Endothelial cell of umbilical vein (primary cell): ENCODE results near the gene HCFC1. TPM values are rescaled to one million over a fixed set of nuclear protein-coding genes. Genes with fewer than 3 reads are reported as not detected.

Experiments used
- BruUV-seq: library from RNA; stranded (reverse); fragments of 400-500 nt; replicated peaks from 2 replicates; lab custom pipeline; 2021; lab: Mats Ljungman, UMichigan
- CTCF ChIA-PET: fragments of 300-600, 350-600 bp; sonication (Branson Sonifier 250); formaldehyde crosslinking; loops from one replicate; lab custom pipeline; 2021; ENCODE audit warnings: antibody characterized with exemption, inconsistent platforms; lab: Charles Lee
- POLR2A ChIA-PET: fragments of 300-600, 350-600 bp; sonication (Branson Sonifier 250); formaldehyde crosslinking; loops from one replicate; lab custom pipeline; 2021; ENCODE audit warnings: antibody characterized with exemption, inconsistent platforms; lab: Charles Lee
- DNase-seq: peaks from one replicate; pipeline ENCODE4 v3.0.0-alpha.2; 2011; ENCODE audit warnings: low read depth, low spot score
- FAIRE-seq: peaks from 2 replicates; lab custom pipeline; 2011; peaks lifted over from hg19 to GRCh38; lab: Jason Lieb, UNC
- H2AFZ ChIP-seq: 2 replicates; pipeline ENCODE4 v1.6.0; 2012; ENCODE audit warnings: low read depth, low read length, control low read depth, inconsistent platforms
- H3K27ac ChIP-seq: 2 replicates; pipeline ENCODE4 v1.5.1; 2011; ENCODE audit warnings: low read depth, mild to moderate bottlenecking, control low read depth, low read length, moderate library complexity; ENCODE audit not compliant: insufficient read depth
- H3K27me3 ChIP-seq, 2 experiments: 2 replicates each; pipeline versions ENCODE4 v1.6.0 to v1.6.1; 2011; ENCODE audit warnings: low read length in 2 of 2, mixed read lengths in 1 of 2; ENCODE audit not compliant: control insufficient read depth in 2 of 2, insufficient read depth in 2 of 2
- H3K36me3 ChIP-seq, 2 experiments: 2 replicates in 1 of 2; 3 replicates in 1 of 2; pipeline ENCODE4 v1.5.1; 2011; ENCODE audit warnings: low read length in 2 of 2, mild to moderate bottlenecking in 1 of 2, moderate library complexity in 1 of 2; ENCODE audit not compliant: control insufficient read depth in 2 of 2, insufficient read depth in 2 of 2; ENCODE audit errors: extremely low read depth in 1 of 2
- H3K4me1 ChIP-seq: 3 replicates; pipeline ENCODE4 v1.5.1; 2011; ENCODE audit warnings: mild to moderate bottlenecking, low read length; ENCODE audit not compliant: control insufficient read depth, insufficient read depth; ENCODE audit errors: extremely low read depth
- H3K4me2 ChIP-seq: 2 replicates; pipeline ENCODE4 v1.6.1; 2011; ENCODE audit warnings: low read length, control low read depth, mixed read lengths; ENCODE audit not compliant: insufficient read depth
- H3K4me3 ChIP-seq, 3 experiments: fragments of 200-600 bp in 1 of 3; sonication (generic), shearing (Covaris generic) in 1 of 3; replicated peaks in 1 of 3; 2 replicates each; pipeline ENCODE4 v1.5.1; 2011 to 2016; ENCODE audit warnings: control low read depth in 3 of 3, low read length in 3 of 3, mild to moderate bottlenecking in 2 of 3, inconsistent platforms in 1 of 3, low read depth in 1 of 3, moderate library complexity in 1 of 3; ENCODE audit not compliant: insufficient read depth in 1 of 3
- H3K79me2 ChIP-seq: 2 replicates; pipeline ENCODE4 v1.6.0; 2012; ENCODE audit warnings: low read length, inconsistent platforms; ENCODE audit not compliant: control insufficient read depth, insufficient read depth
- H3K9ac ChIP-seq: replicated peaks from 2 replicates; pipeline ENCODE3; 2011; ENCODE audit warnings: low read length, control low read depth; ENCODE audit not compliant: insufficient read depth; ENCODE audit errors: extremely low read depth
- H3K9me1 ChIP-seq: replicated peaks from 3 replicates; pipeline ENCODE4 v1.6.0; 2011; ENCODE audit warnings: mild to moderate bottlenecking, low read length; ENCODE audit not compliant: control insufficient read depth, insufficient read depth; ENCODE audit errors: extremely low read depth
- H3K9me3 ChIP-seq: replicated peaks from 2 replicates; pipeline ENCODE4 v1.5.1; 2012; ENCODE audit warnings: low read length, inconsistent platforms; ENCODE audit not compliant: control insufficient read depth, insufficient read depth
- H4K20me1 ChIP-seq: replicated peaks from 2 replicates; pipeline ENCODE3; 2011; ENCODE audit warnings: mild to moderate bottlenecking, low read length; ENCODE audit not compliant: control insufficient read depth, insufficient read depth; ENCODE audit errors: extremely low read depth
- CTCF ChIP-seq, 2 donors: IDR thresholded peaks; 1 replicate in 1 of 2; 2 replicates in 1 of 2; pipeline ENCODE4 v1.5.1; 2011; ENCODE audit warnings: low read length in 2 of 2, mild to moderate bottlenecking in 2 of 2, moderate library complexity in 2 of 2, control low read depth in 1 of 2, inconsistent platforms in 1 of 2, low read depth in 1 of 2; ENCODE audit not compliant: insufficient read depth in 1 of 2; ENCODE audit errors: extremely low read depth in 1 of 2
- EZH2 ChIP-seq: IDR thresholded peaks from 2 replicates; pipeline ENCODE4 v1.6.1; 2012; ENCODE audit warnings: borderline replicate concordance, low read depth, mild to moderate bottlenecking, moderate library complexity, low read length, inconsistent platforms; ENCODE audit not compliant: severe bottlenecking
- FOS ChIP-seq: IDR thresholded peaks from 2 replicates; pipeline ENCODE4 v1.6.1; 2011; ENCODE audit warnings: mild to moderate bottlenecking, low read length, moderate library complexity, borderline replicate concordance; ENCODE audit not compliant: insufficient read depth
- GATA2 ChIP-seq: IDR thresholded peaks from 2 replicates; pipeline ENCODE4 v1.7.0; 2011; ENCODE audit warnings: low read depth, mild to moderate bottlenecking, moderate library complexity, mixed read lengths, low read length; ENCODE audit not compliant: insufficient read length, insufficient read depth
- JUN ChIP-seq: IDR thresholded peaks from 2 replicates; pipeline ENCODE4 v1.6.1; 2011; ENCODE audit warnings: borderline replicate concordance, low read depth; ENCODE audit not compliant: insufficient read length, insufficient read depth
- MAX ChIP-seq: IDR thresholded peaks from 2 replicates; pipeline ENCODE4 v1.6.1; 2011; ENCODE audit not compliant: insufficient read depth, insufficient read length
- POLR2A ChIP-seq: IDR thresholded peaks from 2 replicates; pipeline ENCODE4 v1.6.1; 2012; ENCODE audit warnings: low read depth, mild to moderate bottlenecking, control low read depth, low read length
- dilution Hi-C: fragments of 300-500 bp; cut with MboI; formaldehyde crosslinking; loops from one replicate; pipeline ENCODE4 v1.15.0; 2019; ENCODE audit warnings: low sequenced_read_pairs; ENCODE audit not compliant: extremely low pct_ligation_motif_present
- intact Hi-C: fragments of 100-400 bp; cut with micrococcal nuclease; formaldehyde crosslinking; loops from one replicate; pipeline ENCODE4 v1.10.0; 2022
- polyA plus RNA-seq, 4 experiments: library from polyadenylated mRNA; depleted of rRNA in 3 of 4; stranded (reverse) in 3 of 4; unstranded in 1 of 4; fragments of >200 nt; gene quantifications; 2 replicates each; pipeline versions ENCODE4 v1.2.1 to v1.2.3, GENCODE V29; 2011 to 2012; ENCODE audit warnings: missing spikeins in 1 of 4
- total RNA-seq: library from RNA; stranded (reverse); gene quantifications from 2 replicates; pipeline ENCODE4 v1.2.3, GENCODE V29; 2021

The HCFC1 gene
- total and polyA plus RNA-seq, 2 donors (not counting 3 experiments of a cell fraction or from before 2014, with no cell fraction given), result 15.9 to 85.9 TPM

- Histone ChIP-seq H3K9ac (peak within 1 kb of the TSS; percentile 96), H3K27me3 (no peaks in the 10 kb centered on the region), H3K9me3 (no peaks in the 10 kb centered on the region), H2AFZ (no peak within 1 kb of the TSS), H3K27ac (peak within 1 kb of the TSS; percentile 100), H3K4me1 (peaks cover 51% of the 10 kb centered on the region), H3K9me1 (no peaks in the 10 kb centered on the region), H3K4me2 (peak within 1 kb of the TSS; percentile 77), H3K36me3 (peaks cover 0 to 2% of the 10 kb centered on the region in 2 experiments), H4K20me1 (no peaks in the 10 kb centered on the region), H3K4me3 (peak within 1 kb of the TSS in 1 of 3 experiments; percentile 5), H3K79me2 (peaks cover 2% of the 10 kb centered on the region)
- dilution Hi-C loops, result no loop called here
- TF ChIP-seq CTCF (IDR thresholded peaks at IDR 0.05; ENCODE audit: extremely low read depth in 1 of 2, insufficient read depth in 1 of 2, low read depth in 1 of 2, low read length in 2 of 2), result no peak
- TF ChIP-seq MAX, result no peak
- peak; percentile 28 for TF ChIP-seq POLR2A
- no peak for TF ChIP-seq FOS
- TF ChIP-seq JUN, result no peak
- no peak for TF ChIP-seq EZH2
- TF ChIP-seq GATA2, result no peak
- TSS peak; percentile 93 for BruUV-seq
- ChIA-PET POLR2A (interaction anchor here (1.3 to 1.6 kb wide), 2 partner anchors 21 to 160 kb away, joined by 3 to 4 read pairs; no protein-coding TSS in a partner anchor), CTCF (interaction anchor here (4.2 to 9.0 kb wide), 2 partner anchors 8 to 22 kb away, joined by 29 to 253 read pairs; partner anchors contain the start of genes NAA10 and RENBP)
- intact Hi-C loops, result no loop called here
- no peak for DNase-seq
- peak; percentile 62 for FAIRE-seq
Observed at GRCh38 chrX:153925739-153926551, 45.7 kb downstream of the HCFC1 start, which contains the start of gene ARHGAP4. ARHGAP4 (minus strand) TSS chrX:153926264; CDS start chrX:153926202, 62 bp downstream.
